ENCODE data around the gene DGKB.

DNA sequence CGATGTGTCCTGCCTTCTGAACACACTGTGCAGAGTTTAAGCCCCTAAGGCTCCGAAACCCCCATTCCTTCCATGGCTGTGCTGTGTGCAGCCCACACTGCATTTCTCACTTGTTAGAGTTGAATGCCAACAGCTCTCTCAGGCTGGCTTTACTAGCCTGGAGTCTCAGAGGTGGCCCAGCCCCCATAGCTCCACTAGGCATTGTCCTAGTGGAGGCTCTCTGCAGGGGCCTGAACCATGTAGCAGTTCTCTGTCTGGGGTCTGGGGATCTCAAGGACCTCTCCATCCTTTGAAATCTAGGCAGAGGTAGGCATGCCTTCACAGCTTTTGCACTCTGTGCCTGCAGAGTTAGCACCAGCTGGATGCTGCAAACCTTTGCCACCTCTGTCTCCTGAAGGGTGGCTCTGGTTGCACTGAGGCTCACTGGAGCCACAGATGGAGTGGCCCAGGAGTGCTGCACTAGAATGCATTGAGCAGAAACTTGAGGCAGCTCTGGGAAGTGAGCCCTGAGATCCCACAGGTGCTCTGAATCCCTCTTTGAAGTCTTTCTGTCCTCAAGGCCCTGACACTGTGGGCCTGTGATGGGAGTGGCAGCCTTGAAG lies 301.7 kb downstream of the DGKB start:
- TF ChIP-seq EP300 (IDR thresholded peaks at IDR 0.05; ENCODE audit: borderline replicate concordance), result no peak
- TF ChIP-seq CEBPB (IDR thresholded peaks at IDR 0.05), result no peak
- TF ChIP-seq YY1 (IDR thresholded peaks at IDR 0.05; ENCODE audit: low read depth), result no peak
- no peak for TF ChIP-seq TEAD4 (IDR thresholded peaks at IDR 0.05)

Measured in Ishikawa (cell line).